ENCODE results near the gene USP24.

GRCh38 chr1:55049914-55050278 lies 165.3 kb downstream of the USP24 start:
- TF ChIP-seq POLR2A (IDR thresholded peaks at IDR 0.05) = no peak
- TF ChIP-seq, protein P1, sequence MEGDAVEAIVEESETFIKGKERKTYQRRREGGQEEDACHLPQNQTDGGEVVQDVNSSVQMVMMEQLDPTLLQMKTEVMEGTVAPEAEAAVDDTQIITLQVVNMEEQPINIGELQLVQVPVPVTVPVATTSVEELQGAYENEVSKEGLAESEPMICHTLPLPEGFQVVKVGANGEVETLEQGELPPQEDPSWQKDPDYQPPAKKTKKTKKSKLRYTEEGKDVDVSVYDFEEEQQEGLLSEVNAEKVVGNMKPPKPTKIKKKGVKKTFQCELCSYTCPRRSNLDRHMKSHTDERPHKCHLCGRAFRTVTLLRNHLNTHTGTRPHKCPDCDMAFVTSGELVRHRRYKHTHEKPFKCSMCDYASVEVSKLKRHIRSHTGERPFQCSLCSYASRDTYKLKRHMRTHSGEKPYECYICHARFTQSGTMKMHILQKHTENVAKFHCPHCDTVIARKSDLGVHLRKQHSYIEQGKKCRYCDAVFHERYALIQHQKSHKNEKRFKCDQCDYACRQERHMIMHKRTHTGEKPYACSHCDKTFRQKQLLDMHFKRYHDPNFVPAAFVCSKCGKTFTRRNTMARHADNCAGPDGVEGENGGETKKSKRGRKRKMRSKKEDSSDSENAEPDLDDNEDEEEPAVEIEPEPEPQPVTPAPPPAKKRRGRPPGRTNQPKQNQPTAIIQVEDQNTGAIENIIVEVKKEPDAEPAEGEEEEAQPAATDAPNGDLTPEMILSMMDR (IDR thresholded peaks at IDR 0.05) = no peak
